ENCODE measurements around the gene USF2.

DNA sequence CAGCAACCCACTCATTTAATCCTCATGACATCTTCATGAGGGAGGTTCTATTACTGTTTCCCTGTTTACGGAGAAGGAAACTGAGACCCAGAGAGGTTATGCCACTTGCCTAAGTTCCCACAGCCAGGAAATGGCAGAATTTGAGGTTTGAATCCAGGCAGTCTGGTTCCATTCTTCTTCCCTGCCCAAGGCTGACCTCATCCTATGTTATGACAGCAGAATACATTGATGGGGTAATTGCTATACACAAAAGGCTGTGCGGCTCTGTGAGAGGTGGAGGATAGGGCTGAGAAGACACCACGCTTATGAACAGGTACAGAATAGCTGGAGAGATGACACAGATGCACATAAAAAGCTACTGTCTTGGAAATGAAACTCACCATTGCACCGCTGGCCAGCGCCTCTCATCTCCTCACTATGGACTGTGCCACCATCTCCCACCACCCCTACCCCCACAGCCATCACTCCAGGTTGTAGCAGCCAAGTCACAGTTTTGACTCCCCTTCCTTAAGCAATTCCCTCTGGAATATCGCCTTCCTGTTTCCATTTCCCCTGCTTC is 34.7 kb downstream of the USF2 start:
- TF ChIP-seq, protein P1, sequence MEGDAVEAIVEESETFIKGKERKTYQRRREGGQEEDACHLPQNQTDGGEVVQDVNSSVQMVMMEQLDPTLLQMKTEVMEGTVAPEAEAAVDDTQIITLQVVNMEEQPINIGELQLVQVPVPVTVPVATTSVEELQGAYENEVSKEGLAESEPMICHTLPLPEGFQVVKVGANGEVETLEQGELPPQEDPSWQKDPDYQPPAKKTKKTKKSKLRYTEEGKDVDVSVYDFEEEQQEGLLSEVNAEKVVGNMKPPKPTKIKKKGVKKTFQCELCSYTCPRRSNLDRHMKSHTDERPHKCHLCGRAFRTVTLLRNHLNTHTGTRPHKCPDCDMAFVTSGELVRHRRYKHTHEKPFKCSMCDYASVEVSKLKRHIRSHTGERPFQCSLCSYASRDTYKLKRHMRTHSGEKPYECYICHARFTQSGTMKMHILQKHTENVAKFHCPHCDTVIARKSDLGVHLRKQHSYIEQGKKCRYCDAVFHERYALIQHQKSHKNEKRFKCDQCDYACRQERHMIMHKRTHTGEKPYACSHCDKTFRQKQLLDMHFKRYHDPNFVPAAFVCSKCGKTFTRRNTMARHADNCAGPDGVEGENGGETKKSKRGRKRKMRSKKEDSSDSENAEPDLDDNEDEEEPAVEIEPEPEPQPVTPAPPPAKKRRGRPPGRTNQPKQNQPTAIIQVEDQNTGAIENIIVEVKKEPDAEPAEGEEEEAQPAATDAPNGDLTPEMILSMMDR (conservative IDR thresholded peaks at IDR 0.05 in 1 of 2, IDR thresholded peaks at IDR 0.05 in 1 of 2; ENCODE audit: extremely low read depth in 1 of 2, insufficient read depth in 1 of 2, low read depth in 1 of 2, low read length in 2 of 2): no peak
- no peak for TF ChIP-seq EZH2 (IDR thresholded peaks at IDR 0.05; ENCODE audit: borderline replicate concordance, low read length)
